SK-N-SH (cell line): ENCODE data around the gene KIF12. TPM values are rescaled to one million over a fixed set of nuclear protein-coding genes. Genes with fewer than 3 reads are reported as not detected.

Source experiments
- CTCF ChIA-PET: fragments of 300-600, 350-600 bp; formaldehyde crosslinking; extraction: SDS; loops from one replicate; lab custom pipeline; 2021; lab: Yijun Ruan, JAX
- POLR2A ChIA-PET: fragments of 350-600 bp; sonication (Branson Sonifier 250); formaldehyde crosslinking; extraction: SDS; loops from one replicate; lab custom pipeline; 2020; ENCODE audit warnings: antibody characterized with exemption, inconsistent platforms; lab: Yijun Ruan, JAX
- DNase-seq: peaks from one replicate; pipeline ENCODE4 v3.0.0; 2012
- H2AFZ ChIP-seq: fragments of 200-600 bp; sonication (generic); 2 replicates; pipeline ENCODE4 v1.8.1; 2016; ENCODE audit warnings: antibody characterized with exemption, mild to moderate bottlenecking, low read depth
- H3F3A ChIP-seq: fragments of 200-600 bp; sonication (generic); replicated peaks from 2 replicates; pipeline ENCODE3; 2016; ENCODE audit warnings: antibody characterized with exemption, mild to moderate bottlenecking; ENCODE audit not compliant: insufficient read depth
- H3K27ac ChIP-seq, 2 experiments: fragments of 200-500 bp in 1 of 2; fragments of 200-600 bp in 1 of 2; sonication (Bioruptor generic) in 1 of 2; sonication (generic), shearing (Covaris generic) in 1 of 2; 2 replicates each; pipeline versions ENCODE4 v1.5.1 to v1.6.1; 2014 to 2016; ENCODE audit warnings: low read depth in 2 of 2, inconsistent platforms in 1 of 2, low read length in 1 of 2, mild to moderate bottlenecking in 1 of 2, mixed read lengths in 1 of 2
- H3K27me3 ChIP-seq: fragments of 200-600 bp; sonication (generic), shearing (Covaris generic); 2 replicates; pipeline ENCODE4 v1.6.1; 2016; ENCODE audit warnings: mixed run types; ENCODE audit not compliant: insufficient read depth
- H3K36me3 ChIP-seq, 2 experiments: fragments of 200-500 bp in 1 of 2; fragments of 200-600 bp in 1 of 2; sonication (Bioruptor generic) in 1 of 2; sonication (generic) in 1 of 2; replicated peaks in 1 of 2; 2 replicates each; pipeline versions ENCODE3 to v1.5.1; 2014 to 2016; ENCODE audit warnings: low read length in 1 of 2, mild to moderate bottlenecking in 1 of 2; ENCODE audit not compliant: insufficient read depth in 2 of 2, control insufficient read depth in 1 of 2
- H3K4me1 ChIP-seq, 2 experiments: fragments of 200-500 bp in 1 of 2; fragments of 200-600 bp in 1 of 2; sonication (Bioruptor generic) in 1 of 2; sonication (generic), shearing (Covaris generic) in 1 of 2; 2 replicates each; pipeline versions ENCODE4 v1.5.1 to v1.6.1; 2014 to 2016; ENCODE audit warnings: low read depth in 1 of 2, low read length in 1 of 2, mixed run types in 1 of 2; ENCODE audit not compliant: insufficient read depth in 2 of 2, control insufficient read depth in 1 of 2
- H3K4me2 ChIP-seq: fragments of 200-600 bp; sonication (generic), shearing (Covaris generic); 2 replicates; pipeline ENCODE4 v1.6.1; 2017; ENCODE audit warnings: mixed run types
- H3K4me3 ChIP-seq, 2 experiments: fragments of 200-500 bp in 1 of 2; fragments of 200-600 bp in 1 of 2; sonication (Bioruptor generic) in 1 of 2; sonication (generic), shearing (Covaris generic) in 1 of 2; 2 replicates each; pipeline versions ENCODE4 v1.5.1 to v1.8.1; 2014 to 2016; ENCODE audit warnings: low read depth in 2 of 2, inconsistent platforms in 1 of 2, low read length in 1 of 2, mild to moderate bottlenecking in 1 of 2, mixed read lengths in 1 of 2, moderate library complexity in 1 of 2
- H3K79me2 ChIP-seq: fragments of 200-600 bp; sonication (generic); 2 replicates; pipeline ENCODE4 v1.8.1; 2017; ENCODE audit warnings: mild to moderate bottlenecking; ENCODE audit not compliant: insufficient read depth
- H3K9ac ChIP-seq: fragments of 200-600 bp; sonication (generic); 2 replicates; pipeline ENCODE4 v1.6.1; 2017; ENCODE audit warnings: mixed run types
- H3K9me2 ChIP-seq: fragments of 200-600 bp; sonication (generic); 2 replicates; pipeline ENCODE4 v1.6.1; 2017; ENCODE audit warnings: mixed run types
- H3K9me3 ChIP-seq: fragments of 200-600 bp; sonication (generic); 2 replicates; pipeline ENCODE4 v1.6.1; 2017; ENCODE audit warnings: mixed run types, mild to moderate bottlenecking, moderate library complexity
- H4K20me1 ChIP-seq: fragments of 200-600 bp; sonication (generic); 2 replicates; pipeline ENCODE4 v1.6.1; 2017; ENCODE audit warnings: mild to moderate bottlenecking, mixed run types; ENCODE audit not compliant: insufficient read depth
- CTCF ChIP-seq: fragments of 200-600 bp; sonication (generic); IDR thresholded peaks from 2 replicates; pipeline ENCODE4 v1.6.1; 2017; ENCODE audit warnings: antibody characterized with exemption, mild to moderate bottlenecking, moderate library complexity
- EP300 ChIP-seq, 2 experiments: IDR thresholded peaks; 2 replicates each; pipeline versions ENCODE4 v1.4.0 to v1.6.1; 2012; ENCODE audit warnings: borderline replicate concordance in 1 of 2, low read depth in 1 of 2, low read length in 1 of 2
- FOXM1 ChIP-seq: IDR thresholded peaks from 2 replicates; pipeline ENCODE4 v1.4.0; 2012; ENCODE audit warnings: low read depth, mild to moderate bottlenecking
- IRF3 ChIP-seq: fragments of 150-350 bp; IDR thresholded peaks from 2 replicates; pipeline ENCODE4 v1.6.1; 2016; ENCODE audit warnings: mild to moderate bottlenecking, low read depth, low read length
- MAX ChIP-seq: IDR thresholded peaks from 2 replicates; pipeline ENCODE4 v1.4.0; 2012; ENCODE audit warnings: low read depth
- NFIC ChIP-seq: IDR thresholded peaks from 2 replicates; pipeline ENCODE4 v1.4.0; 2012; ENCODE audit warnings: borderline replicate concordance
- PBX3 ChIP-seq: IDR thresholded peaks from 2 replicates; pipeline ENCODE4; 2012
- POLR2AphosphoS5 ChIP-seq: IDR thresholded peaks from 2 replicates; pipeline ENCODE4 v1.6.1; 2012; ENCODE audit warnings: low read depth, low read length
- RAD21 ChIP-seq: IDR thresholded peaks from 2 replicates; pipeline ENCODE4 v1.6.1; 2012; ENCODE audit warnings: mild to moderate bottlenecking, low read length
- RCOR1 ChIP-seq: fragments of 150-350 bp; IDR thresholded peaks from 2 replicates; pipeline ENCODE4 v1.6.1; 2017; ENCODE audit warnings: antibody characterized with exemption, low read length
- RXRA ChIP-seq: IDR thresholded peaks from 2 replicates; pipeline ENCODE4 v1.4.0; 2012; ENCODE audit warnings: low read depth, mild to moderate bottlenecking, borderline replicate concordance
- TAF1 ChIP-seq: IDR thresholded peaks from 2 replicates; pipeline ENCODE4 v1.6.1; 2012; ENCODE audit warnings: low read depth, mild to moderate bottlenecking, low read length, moderate library complexity, borderline replicate concordance
- TCF12 ChIP-seq: IDR thresholded peaks from 2 replicates; pipeline ENCODE4 v1.4.0; 2012
- TEAD4 ChIP-seq: IDR thresholded peaks from 2 replicates; pipeline ENCODE4 v1.4.0; 2012; ENCODE audit warnings: mild to moderate bottlenecking, borderline replicate concordance; ENCODE audit not compliant: insufficient read depth
- USF1 ChIP-seq: IDR thresholded peaks from 2 replicates; pipeline ENCODE4 v1.4.0; 2012; ENCODE audit warnings: low read depth, borderline replicate concordance
- ZBTB33 ChIP-seq: IDR thresholded peaks from 2 replicates; pipeline ENCODE4 v1.4.0; 2012; ENCODE audit warnings: low read depth, borderline replicate concordance
- WGBS: methylation state at CpG from one replicate; pipeline ENCODE4 v1.1.6; 2017; ENCODE audit warnings: low lambda C conversion rate; 5-methylcytosine and 5-hydroxymethylcytosine counted together
- polyA plus RNA-seq, 3 experiments: library from polyadenylated mRNA; depleted of rRNA; stranded (reverse); fragments of >200 nt; gene quantifications; 2 replicates each; pipeline ENCODE4 v1.2.3, GENCODE V29; 2012

KIF12 gene
- polyA plus RNA-seq, 1 of the 3 experiments (the other 2 are of a cell fraction), result 0.35 TPM

GRCh38 chr9:114090798-114091197, 8.3 kb downstream of the KIF12 start:
- Histone ChIP-seq H3F3A (no peaks in the 10 kb centered on the region), H3K4me2 (no peak overlapping the region), H2AFZ (no peak overlapping the region), H3K27me3 (no peaks in the 10 kb centered on the region; the same call in 1 of the 2 replicates), H4K20me1 (no peaks in the 10 kb centered on the region), H3K4me1 (no peaks in the 10 kb centered on the region), H3K36me3 (no peaks in the 10 kb centered on the region), H3K9ac (no peak overlapping the region), H3K4me3 (no peak overlapping the region), H3K27ac (no peak overlapping the region), H3K9me2 (no peaks in the 10 kb centered on the region), H3K9me3 (no peaks in the 10 kb centered on the region), H3K79me2 (no peaks in the 10 kb centered on the region)
- WGBS, result 66% methylated on average over 4 of the region's 4 CpGs
- CTCF ChIA-PET, result interaction anchor here (1.0 to 3.9 kb wide), 7 partner anchors 8 to 200 kb away, joined by 3 to 25 read pairs (median 4); partner anchors contain the start of gene COL27A1
- TF ChIP-seq TAF1, result no peak
- no peak for TF ChIP-seq RXRA
- TF ChIP-seq IRF3, result no peak
- no peak for TF ChIP-seq TEAD4
- TF ChIP-seq CTCF, result no peak
- TF ChIP-seq EP300 (IDR thresholded peaks at IDR 0.05; ENCODE audit: borderline replicate concordance in 1 of 2, low read depth in 1 of 2, low read length in 1 of 2), result no peak
- TF ChIP-seq USF1, result no peak
- TF ChIP-seq FOXM1, result no peak
- TF ChIP-seq POLR2AphosphoS5, result no peak
- no peak for TF ChIP-seq RCOR1
- TF ChIP-seq PBX3, result no peak
- TF ChIP-seq TCF12, result no peak
- TF ChIP-seq MAX, result no peak
- TF ChIP-seq NFIC, result no peak
- TF ChIP-seq RAD21, result no peak
- no peak for TF ChIP-seq ZBTB33
- POLR2A ChIA-PET, result no interaction called here
- no peak for DNase-seq
